OCI-LY7 (cell line): ENCODE measurements around the gene IDI2. TPM values are rescaled to one million over a fixed set of nuclear protein-coding genes. Genes with fewer than 3 reads are reported as not detected.

ENCODE experiments used
- BruUV-seq: library from RNA; stranded (reverse); fragments of 400-500 nt; replicated peaks from 2 replicates; lab custom pipeline; 2021; lab: Mats Ljungman, UMichigan
- CTCF ChIA-PET: fragments of 300-600 bp; sonication (Branson Sonifier 250); formaldehyde crosslinking; loops from one replicate; lab custom pipeline; 2022; ENCODE audit warnings: antibody characterized with exemption; ENCODE audit not compliant: unreplicated experiment; lab: Charles Lee
- POLR2A ChIA-PET: fragments of 300-600 bp; sonication (Branson Sonifier 250); formaldehyde crosslinking; loops from one replicate; lab custom pipeline; 2022; ENCODE audit warnings: antibody characterized with exemption; lab: Charles Lee
- DNase-seq: peaks from one replicate; pipeline ENCODE4 v3.0.0-alpha.2; 2015; ENCODE audit warnings: low spot score
- H2AFZ ChIP-seq: fragments of 200-600 bp; sonication (generic), shearing (Covaris generic); 2 replicates; pipeline ENCODE4 v1.6.1; 2014; ENCODE audit warnings: mild to moderate bottlenecking, antibody characterized with exemption, low read length, moderate library complexity
- H3K27ac ChIP-seq: fragments of 200-600 bp; sonication (generic); 2 replicates; pipeline ENCODE4 v1.5.1; 2014; ENCODE audit warnings: mixed run types, low read depth, mild to moderate bottlenecking, moderate library complexity, low read length, inconsistent platforms; ENCODE audit not compliant: poor library complexity, severe bottlenecking
- H3K36me3 ChIP-seq: fragments of 200-600 bp; sonication (generic); 2 replicates; pipeline ENCODE4 v1.6.1; 2014; ENCODE audit warnings: mild to moderate bottlenecking, antibody characterized with exemption, low read length, moderate library complexity, mixed read lengths; ENCODE audit not compliant: insufficient read depth
- H3K4me1 ChIP-seq: fragments of 200-600 bp; sonication (generic); 2 replicates; pipeline ENCODE4 v1.5.1; 2014; ENCODE audit warnings: mild to moderate bottlenecking, low read length; ENCODE audit not compliant: insufficient read depth, poor library complexity, severe bottlenecking
- H3K4me2 ChIP-seq: fragments of 200-600 bp; sonication (generic); 2 replicates; pipeline ENCODE4 v1.6.1; 2014; ENCODE audit warnings: mild to moderate bottlenecking, low read length
- H3K4me3 ChIP-seq: fragments of 200-600 bp; sonication (generic); 2 replicates; pipeline ENCODE4 v1.5.1; 2014; ENCODE audit warnings: mild to moderate bottlenecking, low read depth, low read length; ENCODE audit not compliant: poor library complexity, severe bottlenecking
- H3K79me2 ChIP-seq: fragments of 200-600 bp; sonication (generic); 2 replicates; pipeline ENCODE4 v1.6.1; 2016; ENCODE audit warnings: low read depth, mild to moderate bottlenecking, low read length, moderate library complexity, mixed read lengths; ENCODE audit not compliant: insufficient read depth
- H3K9me2 ChIP-seq: fragments of 200-600 bp; sonication (generic); 2 replicates; pipeline ENCODE4 v1.6.1; 2016; ENCODE audit warnings: mild to moderate bottlenecking, low read length, mixed read lengths; ENCODE audit not compliant: insufficient read depth
- H3K9me3 ChIP-seq: fragments of 200-600 bp; sonication (generic); 2 replicates; pipeline ENCODE4 v1.6.1; 2014; ENCODE audit warnings: mild to moderate bottlenecking, mixed run types, low read length, mixed read lengths
- H4K20me1 ChIP-seq: fragments of 200-600 bp; sonication (generic); 2 replicates; pipeline ENCODE4 v1.6.1; 2014; ENCODE audit warnings: mild to moderate bottlenecking, antibody characterized with exemption, low read length, moderate library complexity, mixed read lengths; ENCODE audit not compliant: insufficient read depth
- CTCF ChIP-seq: fragments of 200-600 bp; sonication (generic); conservative IDR thresholded peaks from 2 replicates; pipeline ENCODE4 v1.5.1; 2014; ENCODE audit warnings: mild to moderate bottlenecking, antibody characterized with exemption, low read length, moderate library complexity, mixed read lengths
- EZH2phosphoT487 ChIP-seq: fragments of 200-600 bp; sonication (generic); IDR thresholded peaks from 2 replicates; pipeline ENCODE4 v1.6.1; 2018; ENCODE audit warnings: low read depth, borderline replicate concordance, mild to moderate bottlenecking, mixed run types, antibody characterized with exemption, low read length, moderate library complexity, mixed read lengths
- intact Hi-C: fragments of 100-400 bp; cut with micrococcal nuclease; formaldehyde crosslinking; loops from one replicate; pipeline ENCODE4 v1.10.0; 2022; ENCODE audit not compliant: unreplicated experiment
- total RNA-seq, 2 experiments: library from RNA; depleted of rRNA in 1 of 2; stranded (reverse); fragments of >200 nt in 1 of 2; shearing (Covaris generic) in 1 of 2; gene quantifications; 2 replicates each; pipeline ENCODE4 v1.2.3, GENCODE V29; 2014 to 2022

IDI2 gene
- total RNA-seq, 2 experiments from 2014 or later: not detected

- Histone ChIP-seq H3K79me2 (peaks cover under 1% of the 10 kb centered on the region; the same call in 1 of the 2 replicates), H4K20me1 (no peaks in the 10 kb centered on the region; the same call in 1 of the 2 replicates), H3K4me3 (no peak overlapping the region), H3K4me1 (no peaks in the 10 kb centered on the region), H2AFZ (no peak overlapping the region), H3K9me2 (no peaks in the 10 kb centered on the region), H3K27ac (no peak overlapping the region), H3K36me3 (peaks cover 98% of the 10 kb centered on the region), H3K9me3 (no peaks in the 10 kb centered on the region), H3K4me2 (no peak overlapping the region)
- POLR2A ChIA-PET: no interaction called here
- CTCF ChIA-PET: no interaction called here
- TF ChIP-seq EZH2phosphoT487: no peak
- TF ChIP-seq CTCF: no peak
- no TSS peak for BruUV-seq
- DNase-seq: no peak
- intact Hi-C loops: no loop called here
These were observed 16.6 kb downstream of the IDI2 start for GRCh38 chr10:1009071-1009494.

GRCh38 chr10:1007583-1007982 is 18.1 kb downstream of the IDI2 start:
- POLR2A ChIA-PET: no interaction called here
- Histone ChIP-seq H3K36me3 (peaks cover 99% of the 10 kb centered on the region), H3K27ac (no peak overlapping the region), H2AFZ (no peak overlapping the region), H3K4me2 (no peak overlapping the region), H3K4me1 (no peaks in the 10 kb centered on the region), H4K20me1 (peaks cover 13% of the 10 kb centered on the region), H3K9me3 (no peaks in the 10 kb centered on the region), H3K79me2 (peaks cover 15% of the 10 kb centered on the region), H3K9me2 (no peaks in the 10 kb centered on the region), H3K4me3 (no peak overlapping the region)
- BruUV-seq: no TSS peak
- CTCF ChIA-PET: no interaction called here
- TF ChIP-seq EZH2phosphoT487 (no peak), CTCF (no peak)
- intact Hi-C loops: no loop called here
- DNase-seq: no peak

- no peak overlapping the region for H3K27ac ChIP-seq
- DNase-seq: no peak
- no peak overlapping the region for H2AFZ ChIP-seq
- peaks cover 99% of the 10 kb centered on the region for H3K36me3 ChIP-seq
- H4K20me1 ChIP-seq: peaks cover 19% of the 10 kb centered on the region
- peaks cover 21% of the 10 kb centered on the region for H3K79me2 ChIP-seq
- CTCF ChIA-PET: no interaction called here
- no peak for TF ChIP-seq CTCF
- POLR2A ChIA-PET: no interaction called here
- no peaks in the 10 kb centered on the region for H3K9me2 ChIP-seq
- no peak overlapping the region for H3K4me3 ChIP-seq
- no TSS peak for BruUV-seq
- no peak overlapping the region for H3K4me2 ChIP-seq
- H3K4me1 ChIP-seq: no peaks in the 10 kb centered on the region
- intact Hi-C loops: no loop called here
- H3K9me3 ChIP-seq: no peaks in the 10 kb centered on the region
These were observed 19.1 kb downstream of the IDI2 start for GRCh38 chr10:1006573-1006972.
